VCaP (cell line): ENCODE measurements around the gene CYTH3.
A peak's percentile ranks its signal among the peaks of the same experiment; 100 is the strongest.

Source experiments
- H3K27ac ChIP-seq: fragments of 450-650 bp; 2 replicates; pipeline ENCODE4 v1.5.1; 2017
- TF ChIP-seq, protein P1 (sequence below): fragments of 450-650 bp; conservative IDR thresholded peaks from 2 replicates; pipeline ENCODE4 v1.5.1; 2017; ENCODE audit warnings: mild to moderate bottlenecking, moderate library complexity

CYTH3 gene

DNA sequence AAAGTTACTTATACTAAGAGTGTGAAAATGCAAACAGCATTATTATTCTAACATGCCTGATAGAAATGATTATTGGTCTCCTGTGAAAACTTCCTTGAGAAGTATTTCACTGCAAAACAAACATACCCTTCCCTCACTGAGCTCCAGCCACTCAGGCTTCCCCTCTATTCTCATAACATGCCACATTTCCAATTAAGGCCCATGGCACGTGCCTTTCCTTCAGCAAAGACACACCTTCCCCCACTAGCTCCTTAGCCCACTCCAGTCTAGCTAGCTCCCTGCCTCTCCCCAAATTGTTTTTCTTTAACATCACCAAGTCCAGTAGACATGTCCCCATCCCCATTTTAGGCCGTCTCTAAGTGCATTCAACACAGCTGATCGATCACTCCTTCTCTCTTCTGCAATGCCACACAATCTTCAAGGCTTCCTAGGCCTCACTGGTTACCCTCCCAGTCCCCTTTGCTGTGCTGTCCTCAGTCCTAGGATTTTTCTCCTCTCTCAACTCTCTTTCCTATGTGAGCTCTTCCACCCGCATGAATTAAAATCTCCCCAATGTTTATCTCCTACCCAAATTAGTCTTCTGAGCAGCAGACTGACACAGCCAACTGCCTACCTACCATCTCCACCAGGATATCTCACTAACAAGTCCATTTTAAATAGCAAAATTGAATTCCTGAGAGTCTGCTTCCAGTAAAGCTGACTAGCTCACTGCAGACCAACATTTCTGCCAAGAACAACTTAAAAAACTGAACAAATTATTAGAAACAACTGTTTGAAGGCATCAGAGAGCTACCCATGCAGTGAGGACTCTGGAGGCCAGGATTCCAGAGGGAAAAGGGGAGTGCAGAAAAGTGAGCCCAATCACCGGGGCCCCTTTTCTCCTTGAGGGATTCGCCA is 11.9 kb downstream of the CYTH3 start:
- TF ChIP-seq, protein P1, sequence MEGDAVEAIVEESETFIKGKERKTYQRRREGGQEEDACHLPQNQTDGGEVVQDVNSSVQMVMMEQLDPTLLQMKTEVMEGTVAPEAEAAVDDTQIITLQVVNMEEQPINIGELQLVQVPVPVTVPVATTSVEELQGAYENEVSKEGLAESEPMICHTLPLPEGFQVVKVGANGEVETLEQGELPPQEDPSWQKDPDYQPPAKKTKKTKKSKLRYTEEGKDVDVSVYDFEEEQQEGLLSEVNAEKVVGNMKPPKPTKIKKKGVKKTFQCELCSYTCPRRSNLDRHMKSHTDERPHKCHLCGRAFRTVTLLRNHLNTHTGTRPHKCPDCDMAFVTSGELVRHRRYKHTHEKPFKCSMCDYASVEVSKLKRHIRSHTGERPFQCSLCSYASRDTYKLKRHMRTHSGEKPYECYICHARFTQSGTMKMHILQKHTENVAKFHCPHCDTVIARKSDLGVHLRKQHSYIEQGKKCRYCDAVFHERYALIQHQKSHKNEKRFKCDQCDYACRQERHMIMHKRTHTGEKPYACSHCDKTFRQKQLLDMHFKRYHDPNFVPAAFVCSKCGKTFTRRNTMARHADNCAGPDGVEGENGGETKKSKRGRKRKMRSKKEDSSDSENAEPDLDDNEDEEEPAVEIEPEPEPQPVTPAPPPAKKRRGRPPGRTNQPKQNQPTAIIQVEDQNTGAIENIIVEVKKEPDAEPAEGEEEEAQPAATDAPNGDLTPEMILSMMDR, result no peak

DNA sequence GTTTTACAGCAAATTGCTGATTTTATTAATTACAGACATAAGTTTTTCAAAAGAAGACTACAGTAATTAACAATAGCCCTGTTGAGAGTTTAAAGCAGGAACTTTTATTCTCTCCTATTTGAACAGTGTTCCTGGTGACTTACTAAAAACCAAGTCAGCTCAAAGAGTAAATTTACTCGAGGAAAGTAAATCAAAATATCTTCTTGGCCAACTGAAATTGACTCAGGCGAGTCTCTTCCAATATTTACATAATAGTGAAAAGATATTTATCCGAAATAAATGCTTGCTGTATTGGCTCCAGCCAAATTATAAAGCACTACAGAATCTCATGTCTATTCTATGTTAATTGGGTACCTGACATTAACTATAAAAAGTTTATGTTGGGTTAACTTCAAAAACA is 13.2 kb downstream of the CYTH3 start:
- peak overlapping the region; percentile 76 for H3K27ac ChIP-seq

More for the DNA sequence above, 11.9 kb downstream of the CYTH3 start:
- peak overlapping the region; percentile 98 for H3K27ac ChIP-seq

DNA sequence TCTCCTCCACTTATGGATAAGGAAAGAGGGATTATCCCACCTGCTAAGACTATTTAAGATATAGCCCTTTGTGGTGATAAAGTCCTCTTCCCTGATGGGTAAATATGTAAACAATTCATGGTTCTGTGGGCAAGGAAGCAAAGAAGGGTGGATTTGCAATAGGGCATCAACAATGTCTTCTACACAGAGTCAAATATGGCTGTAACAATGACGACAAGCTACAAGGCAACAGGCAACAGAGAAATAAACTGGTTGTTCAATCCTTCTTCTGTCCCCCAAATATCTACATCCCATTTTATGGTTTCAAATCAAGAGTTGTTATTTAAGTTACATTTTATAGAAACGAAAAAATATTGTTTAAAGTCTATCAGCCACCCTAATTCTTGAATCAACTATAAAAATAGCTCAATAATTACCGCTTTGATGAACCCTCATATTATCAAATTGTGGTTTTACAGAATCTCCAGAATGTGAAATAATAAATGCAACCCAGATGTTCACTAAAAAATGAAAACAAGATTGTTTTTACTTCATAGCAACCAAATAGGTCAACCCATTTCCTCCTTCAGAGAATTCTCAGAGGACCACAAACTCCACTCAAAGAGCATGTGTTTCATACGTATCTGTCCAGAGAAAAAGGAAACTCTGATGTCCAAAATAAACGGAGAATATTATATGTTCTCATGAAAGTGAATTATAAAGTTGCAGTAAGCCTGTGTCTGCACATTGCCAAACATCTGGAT is 13.8 kb downstream of the CYTH3 start:
- H3K27ac ChIP-seq, result peak overlapping the region; percentile 76
- TF ChIP-seq, protein P1, result no peak

More for the DNA sequence above, 13.2 kb downstream of the CYTH3 start:
- TF ChIP-seq, protein P1, result no peak

DNA sequence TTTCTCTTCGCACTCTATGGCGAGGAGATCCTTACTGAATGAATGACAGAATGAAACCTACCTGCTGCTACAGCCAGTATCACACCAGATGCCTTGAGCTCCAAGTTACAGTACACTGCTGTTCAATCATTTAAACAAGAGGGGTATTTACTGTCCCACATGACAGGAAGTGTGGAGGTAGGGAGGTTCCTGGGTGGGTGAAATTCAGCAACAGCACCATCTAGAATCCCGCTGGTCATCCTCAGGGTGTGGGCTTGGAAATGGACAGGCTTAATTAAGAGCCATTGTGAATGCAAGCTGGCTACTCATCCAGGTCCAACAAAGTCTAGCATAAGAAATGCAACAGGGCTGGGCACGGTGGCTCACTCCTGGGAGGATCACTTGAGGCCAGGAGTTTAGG is 14.7 kb downstream of the CYTH3 start:
- TF ChIP-seq, protein P1, result no peak
- peak overlapping the region; percentile 76 for H3K27ac ChIP-seq

DNA sequence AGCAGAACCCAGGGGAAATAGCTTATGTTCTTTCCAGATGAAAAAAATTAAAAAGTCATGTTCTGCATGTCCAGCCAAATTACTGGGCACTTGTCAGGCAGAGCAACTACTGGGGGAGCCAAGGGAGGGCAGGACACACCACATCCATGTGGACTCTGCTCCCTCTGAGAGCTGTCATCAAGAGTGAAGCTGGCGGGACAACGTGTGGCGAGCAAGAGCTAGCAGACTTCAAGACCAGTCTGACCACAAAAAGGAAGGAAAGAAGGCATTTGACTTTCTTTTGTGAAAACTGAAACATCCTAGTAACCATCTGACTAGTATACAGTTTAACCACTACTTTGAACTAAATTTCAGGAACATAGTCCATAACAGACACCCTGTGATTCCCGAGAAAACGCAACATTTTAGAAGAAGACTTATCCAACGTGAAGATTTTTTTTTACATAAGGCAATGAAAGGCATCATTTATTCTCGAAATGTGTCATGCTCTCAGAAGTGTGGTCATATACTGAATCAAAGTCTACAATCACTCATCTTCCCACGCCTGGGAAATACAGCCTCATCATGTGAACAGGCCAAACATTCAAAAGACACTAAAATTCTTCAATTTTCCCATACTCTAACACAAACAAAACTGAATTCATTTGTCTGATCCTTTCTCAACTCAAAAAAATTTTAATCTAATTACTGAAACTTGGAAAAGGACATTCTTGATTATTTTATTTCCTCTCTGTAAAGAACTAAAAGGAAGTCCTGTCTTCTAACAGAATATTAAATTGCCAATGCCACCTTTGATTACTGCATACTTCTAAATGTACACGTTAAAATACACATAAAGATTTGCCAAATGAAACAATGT is 15.5 kb downstream of the CYTH3 start:
- TF ChIP-seq, protein P1, result no peak
- H3K27ac ChIP-seq, result peak overlapping the region; percentile 76

DNA sequence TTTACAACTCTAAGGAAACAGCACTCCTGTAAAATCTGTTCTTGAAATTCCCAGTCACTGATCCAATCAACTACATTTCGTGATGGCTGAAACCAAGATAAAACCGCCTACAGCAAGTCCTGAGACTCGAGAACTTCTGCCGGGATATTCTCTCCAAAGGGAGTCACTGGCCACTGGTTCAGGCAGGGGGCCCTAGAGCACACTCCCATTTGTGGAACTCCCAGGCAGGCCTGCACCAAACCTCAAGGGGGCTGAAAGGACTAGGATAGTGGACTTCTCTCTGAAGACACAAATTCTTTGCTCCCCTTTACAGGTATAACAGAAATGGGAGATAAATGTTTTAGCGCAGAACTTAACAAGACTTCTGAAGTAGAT is 16.3 kb downstream of the CYTH3 start:
- TF ChIP-seq, protein P1, result no peak
- H3K27ac ChIP-seq, result peak overlapping the region; percentile 76; the same call in 1 of the 2 replicates
